HepG2 (cell line): ENCODE results near the gene ENPP7. TPM values are rescaled to one million over a fixed set of nuclear protein-coding genes. Genes with fewer than 3 reads are reported as not detected.

Source experiments
- AGO2 ChIP-seq: fragments of 200-400 bp; formaldehyde crosslinking; optimal IDR thresholded peaks from 2 replicates; pipeline ENCODE3; 2017; ENCODE audit warnings: mild to moderate bottlenecking, low read depth, low read length, moderate library complexity
- CHD4 ChIP-seq: fragments of 200-600 bp; sonication (generic); IDR thresholded peaks from 2 replicates; pipeline ENCODE4 v1.7.0; 2017; ENCODE audit warnings: mild to moderate bottlenecking, low read length, borderline replicate concordance
- FOXM1 ChIP-seq: sonication (generic); formaldehyde crosslinking; IDR thresholded peaks from 2 replicates; pipeline ENCODE4 v1.5.0; 2020; ENCODE audit warnings: missing genetic modification reagents
- HDAC6 ChIP-seq: fragments of 200-600 bp; sonication (generic); IDR thresholded peaks from 2 replicates; pipeline ENCODE4 v1.7.0; 2017; ENCODE audit warnings: mild to moderate bottlenecking, antibody characterized with exemption, low read length, low read depth
- KDM2A ChIP-seq: sonication (generic); formaldehyde crosslinking; IDR thresholded peaks from 2 replicates; pipeline ENCODE4 v1.4.0; 2020; ENCODE audit warnings: low read depth, missing genetic modification reagents, borderline replicate concordance
- PLRG1 ChIP-seq: fragments of 450-650 bp; conservative IDR thresholded peaks from 2 replicates; pipeline ENCODE4 v1.6.1; 2016
- SSRP1 ChIP-seq: IDR thresholded peaks from 2 replicates; pipeline ENCODE4 v1.6.1; 2016; ENCODE audit warnings: control low read depth
- SUZ12 ChIP-seq: fragments of 150-350 bp; IDR thresholded peaks from 2 replicates; pipeline ENCODE4 v1.6.1; 2014; ENCODE audit warnings: low read depth, low read length
- TCF7 ChIP-seq: sonication (generic); IDR thresholded peaks from 2 replicates; pipeline ENCODE4 v1.6.1; 2016; ENCODE audit warnings: antibody characterized with exemption, low read depth
- ZNF232 ChIP-seq: sonication (generic); formaldehyde crosslinking; IDR thresholded peaks from 2 replicates; pipeline ENCODE4 v1.4.0; 2020; ENCODE audit warnings: missing genetic modification reagents, borderline replicate concordance
- ZNF264 ChIP-seq: sonication (generic); formaldehyde crosslinking; IDR thresholded peaks from 2 replicates; pipeline ENCODE4 v1.4.0; 2020; ENCODE audit warnings: missing genetic modification reagents
- ZNF501 ChIP-seq: sonication (generic); formaldehyde crosslinking; IDR thresholded peaks from 2 replicates; pipeline ENCODE4 v1.5.1; 2020; ENCODE audit warnings: mild to moderate bottlenecking, moderate library complexity, missing genetic modification reagents
- ZNF564 ChIP-seq: sonication (generic); formaldehyde crosslinking; IDR thresholded peaks from 2 replicates; pipeline ENCODE4 v1.8.1; 2023; ENCODE audit warnings: mild to moderate bottlenecking, missing genetic modification reagents
- ZNF773 ChIP-seq: sonication (generic); formaldehyde crosslinking; IDR thresholded peaks from 2 replicates; pipeline ENCODE4 v1.4.0; 2020; ENCODE audit warnings: missing genetic modification reagents, borderline replicate concordance
- ZSCAN9 ChIP-seq: IDR thresholded peaks from 2 replicates; pipeline ENCODE4 v1.6.1; 2016; ENCODE audit warnings: borderline replicate concordance
- polyA plus RNA-seq, 8 experiments: library from polyadenylated mRNA; depleted of rRNA in 3 of 8; stranded (reverse) in 7 of 8; unstranded in 1 of 8; fragments of >200 nt; fragmentation: Illumina TruSeq in 4 of 8; extraction: Trizol in 4 of 8; gene quantifications; 2 replicates each; pipeline versions ENCODE4 v1.2.1 to v1.2.3, GENCODE V29; 2011 to 2016; ENCODE audit warnings: low read depth in 4 of 8, missing spikeins in 1 of 8, mixed read lengths in 1 of 8; ENCODE audit not compliant: insufficient read depth in 1 of 8
- total RNA-seq, 5 experiments: library from RNA; depleted of rRNA; stranded (reverse); fragments of >200 nt; fragmentation: Illumina TruSeq; extraction: Trizol; gene quantifications; 2 replicates each; pipeline ENCODE4 v1.2.3, GENCODE V29; 2016; ENCODE audit warnings: low read depth in 1 of 5
- TF ChIP-seq, protein P1 (sequence below), 2 experiments: sonication (generic) in 1 of 2; formaldehyde crosslinking in 1 of 2; IDR thresholded peaks; 2 replicates each; pipeline versions ENCODE4 v1.5.1 to v1.6.1; 2011 to 2020; ENCODE audit warnings: borderline replicate concordance in 1 of 2, low read depth in 1 of 2, low read length in 1 of 2, mild to moderate bottlenecking in 1 of 2, missing genetic modification reagents in 1 of 2, moderate library complexity in 1 of 2
- TF ChIP-seq, protein P2 (sequence below): sonication (generic); formaldehyde crosslinking; IDR thresholded peaks from 2 replicates; pipeline ENCODE4 v1.5.1; 2020; ENCODE audit warnings: mild to moderate bottlenecking, moderate library complexity, missing genetic modification reagents
- TF ChIP-seq, protein P3 (sequence below): sonication (generic); formaldehyde crosslinking; IDR thresholded peaks from 2 replicates; pipeline ENCODE4 v1.8.1; 2023; ENCODE audit warnings: mild to moderate bottlenecking, moderate library complexity, missing genetic modification reagents
- TF ChIP-seq, protein P4 (sequence below): sonication (generic); formaldehyde crosslinking; IDR thresholded peaks from 2 replicates; pipeline ENCODE4 v1.5.0; 2020; ENCODE audit warnings: mild to moderate bottlenecking, missing genetic modification reagents
- TF ChIP-seq, protein P5 (sequence below): sonication (generic); formaldehyde crosslinking; IDR thresholded peaks from 2 replicates; pipeline ENCODE4 v1.5.0; 2020; ENCODE audit warnings: mild to moderate bottlenecking, missing genetic modification reagents

Gene ENPP7
- total and polyA plus RNA-seq, 2 of the 13 experiments (the other 11 are each of a cell fraction or from before 2014, with no cell fraction given) = 1.1 to 2.2 TPM

DNA sequence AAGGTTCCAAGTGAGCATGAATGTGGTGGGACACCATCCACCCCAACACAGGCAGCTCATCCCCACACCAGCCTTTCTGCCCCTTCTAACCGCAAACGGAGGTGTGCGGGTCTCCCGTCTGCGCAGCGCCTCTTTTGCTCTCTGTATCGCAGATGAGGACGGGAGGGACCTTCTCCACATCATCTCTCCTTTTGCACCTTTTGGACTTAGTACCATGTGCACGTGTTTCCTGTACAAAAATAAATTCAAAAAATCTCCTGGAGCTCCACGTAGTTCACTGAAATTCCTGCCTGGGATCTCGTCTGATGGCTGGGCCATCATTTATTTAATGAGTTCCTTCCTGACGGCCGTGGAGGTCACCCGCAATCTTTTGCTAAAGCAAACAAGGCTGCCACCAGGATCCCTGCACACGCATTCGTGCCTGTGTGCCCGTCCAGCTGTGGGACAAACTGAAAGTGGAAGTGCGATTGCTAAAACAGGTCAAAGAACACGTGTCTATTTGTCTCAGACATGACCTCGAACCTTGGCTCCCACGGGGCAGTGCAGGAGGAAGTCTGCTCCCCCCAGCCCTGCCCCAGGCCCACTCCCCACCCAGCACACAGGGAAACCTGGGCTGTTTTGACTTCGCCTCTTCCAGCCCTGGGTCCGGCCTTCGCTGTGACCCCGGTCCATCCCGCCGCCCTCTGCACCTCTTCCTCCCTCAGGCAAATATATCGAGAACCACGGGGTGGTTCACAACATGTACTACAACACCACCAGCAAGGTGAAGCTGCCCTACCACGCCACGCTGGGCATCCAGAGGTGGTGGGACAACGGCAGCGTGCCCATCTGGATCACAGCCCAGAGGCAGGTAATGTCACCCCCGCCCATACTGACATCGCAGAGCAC is 2.3 kb downstream of the ENPP7 start (continued):
- TF ChIP-seq, protein P1, sequence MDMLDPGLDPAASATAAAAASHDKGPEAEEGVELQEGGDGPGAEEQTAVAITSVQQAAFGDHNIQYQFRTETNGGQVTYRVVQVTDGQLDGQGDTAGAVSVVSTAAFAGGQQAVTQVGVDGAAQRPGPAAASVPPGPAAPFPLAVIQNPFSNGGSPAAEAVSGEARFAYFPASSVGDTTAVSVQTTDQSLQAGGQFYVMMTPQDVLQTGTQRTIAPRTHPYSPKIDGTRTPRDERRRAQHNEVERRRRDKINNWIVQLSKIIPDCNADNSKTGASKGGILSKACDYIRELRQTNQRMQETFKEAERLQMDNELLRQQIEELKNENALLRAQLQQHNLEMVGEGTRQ (IDR thresholded peaks at IDR 0.05; ENCODE audit: low read depth, low read length) = no peak
- TF ChIP-seq, protein P1 (CRISPR knock-in tag; IDR thresholded peaks at IDR 0.05; ENCODE audit: borderline replicate concordance) = peak; percentile 54; the same call in 1 of the 2 replicates
- TF ChIP-seq ZNF564 (no peak), TCF7 (no peak), HDAC6 (no peak), KDM2A (CRISPR knock-in tag) (peak; percentile 38; the same call in 1 of the 2 replicates), ZNF264 (CRISPR knock-in tag) (0 out of 2 replicates have a peak, but pooled peaks have one; percentile 23), ZSCAN9 (CRISPR knock-in tag) (no peak; the same call in 1 of the 2 replicates), ZNF773 (CRISPR knock-in tag) (no peak), PLRG1 (no peak), AGO2 (no peak), SSRP1 (CRISPR knock-in tag) (no peak), FOXM1 (CRISPR knock-in tag) (no peak), CHD4 (no peak), ZNF232 (CRISPR knock-in tag) (no peak), ZNF501 (CRISPR knock-in tag) (no peak; the same call in 1 of the 2 replicates), SUZ12 (no peak)
- TF ChIP-seq, protein P2, sequence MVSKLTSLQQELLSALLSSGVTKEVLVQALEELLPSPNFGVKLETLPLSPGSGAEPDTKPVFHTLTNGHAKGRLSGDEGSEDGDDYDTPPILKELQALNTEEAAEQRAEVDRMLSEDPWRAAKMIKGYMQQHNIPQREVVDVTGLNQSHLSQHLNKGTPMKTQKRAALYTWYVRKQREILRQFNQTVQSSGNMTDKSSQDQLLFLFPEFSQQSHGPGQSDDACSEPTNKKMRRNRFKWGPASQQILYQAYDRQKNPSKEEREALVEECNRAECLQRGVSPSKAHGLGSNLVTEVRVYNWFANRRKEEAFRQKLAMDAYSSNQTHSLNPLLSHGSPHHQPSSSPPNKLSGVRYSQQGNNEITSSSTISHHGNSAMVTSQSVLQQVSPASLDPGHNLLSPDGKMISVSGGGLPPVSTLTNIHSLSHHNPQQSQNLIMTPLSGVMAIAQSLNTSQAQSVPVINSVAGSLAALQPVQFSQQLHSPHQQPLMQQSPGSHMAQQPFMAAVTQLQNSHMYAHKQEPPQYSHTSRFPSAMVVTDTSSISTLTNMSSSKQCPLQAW (CRISPR knock-in tag) = no peak
- TF ChIP-seq, protein P3, sequence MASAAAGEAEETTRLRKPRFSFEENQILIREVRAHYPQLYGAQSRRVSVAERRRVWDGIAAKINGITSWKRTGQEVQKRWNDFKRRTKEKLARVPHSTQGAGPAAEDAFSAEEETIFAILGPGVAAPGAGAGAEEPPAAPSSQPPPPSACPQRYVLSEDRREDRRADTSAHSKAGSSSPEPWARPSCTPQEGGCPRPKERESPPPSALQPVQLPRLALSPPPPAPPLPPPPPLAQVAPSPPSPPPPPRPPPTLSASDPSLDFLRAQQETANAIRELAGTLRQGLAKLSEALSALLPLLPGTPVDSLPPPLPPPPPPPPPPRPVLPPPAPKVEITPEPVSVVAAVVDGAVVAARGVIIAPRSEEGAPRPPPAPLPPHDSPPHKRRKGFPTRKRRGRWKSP = no peak
- TF ChIP-seq, protein P4, sequence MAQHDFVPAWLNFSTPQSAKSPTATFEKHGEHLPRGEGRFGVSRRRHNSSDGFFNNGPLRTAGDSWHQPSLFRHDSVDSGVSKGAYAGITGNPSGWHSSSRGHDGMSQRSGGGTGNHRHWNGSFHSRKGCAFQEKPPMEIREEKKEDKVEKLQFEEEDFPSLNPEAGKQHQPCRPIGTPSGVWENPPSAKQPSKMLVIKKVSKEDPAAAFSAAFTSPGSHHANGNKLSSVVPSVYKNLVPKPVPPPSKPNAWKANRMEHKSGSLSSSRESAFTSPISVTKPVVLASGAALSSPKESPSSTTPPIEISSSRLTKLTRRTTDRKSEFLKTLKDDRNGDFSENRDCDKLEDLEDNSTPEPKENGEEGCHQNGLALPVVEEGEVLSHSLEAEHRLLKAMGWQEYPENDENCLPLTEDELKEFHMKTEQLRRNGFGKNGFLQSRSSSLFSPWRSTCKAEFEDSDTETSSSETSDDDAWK (CRISPR knock-in tag) = no peak
- TF ChIP-seq, protein P5, sequence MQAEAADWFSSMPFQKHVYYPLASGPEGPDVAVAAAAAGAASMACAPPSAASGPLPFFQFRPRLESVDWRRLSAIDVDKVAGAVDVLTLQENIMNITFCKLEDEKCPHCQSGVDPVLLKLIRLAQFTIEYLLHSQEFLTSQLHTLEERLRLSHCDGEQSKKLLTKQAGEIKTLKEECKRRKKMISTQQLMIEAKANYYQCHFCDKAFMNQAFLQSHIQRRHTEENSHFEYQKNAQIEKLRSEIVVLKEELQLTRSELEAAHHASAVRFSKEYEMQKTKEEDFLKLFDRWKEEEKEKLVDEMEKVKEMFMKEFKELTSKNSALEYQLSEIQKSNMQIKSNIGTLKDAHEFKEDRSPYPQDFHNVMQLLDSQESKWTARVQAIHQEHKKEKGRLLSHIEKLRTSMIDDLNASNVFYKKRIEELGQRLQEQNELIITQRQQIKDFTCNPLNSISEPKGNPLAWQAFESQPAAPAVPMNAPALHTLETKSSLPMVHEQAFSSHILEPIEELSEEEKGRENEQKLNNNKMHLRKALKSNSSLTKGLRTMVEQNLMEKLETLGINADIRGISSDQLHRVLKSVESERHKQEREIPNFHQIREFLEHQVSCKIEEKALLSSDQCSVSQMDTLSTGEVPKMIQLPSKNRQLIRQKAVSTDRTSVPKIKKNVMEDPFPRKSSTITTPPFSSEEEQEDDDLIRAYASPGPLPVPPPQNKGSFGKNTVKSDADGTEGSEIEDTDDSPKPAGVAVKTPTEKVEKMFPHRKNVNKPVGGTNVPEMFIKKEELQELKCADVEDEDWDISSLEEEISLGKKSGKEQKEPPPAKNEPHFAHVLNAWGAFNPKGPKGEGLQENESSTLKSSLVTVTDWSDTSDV (CRISPR knock-in tag) = no peak
